Astrocyte of the spinal cord (primary cell): ENCODE data around the gene MRPL55.

Experiments
- DNase-seq: peaks from one replicate; pipeline ENCODE4 v3.0.0; 2011; ENCODE audit warnings: low read depth, low spot score
- H3K4me3 ChIP-seq: 2 replicates; pipeline ENCODE4 v1.5.1; 2011; ENCODE audit warnings: low read depth, mild to moderate bottlenecking, low read length, moderate library complexity
- CTCF ChIP-seq: IDR thresholded peaks from 2 replicates; pipeline ENCODE4 v1.5.1; 2012; ENCODE audit warnings: low read depth, mild to moderate bottlenecking, low read length, inconsistent platforms
- in situ Hi-C: cut with HindIII; loops from 2 replicates; pipeline ENCODE4 v1.10.0; 2017; ENCODE audit warnings: low sequenced_read_pairs

The MRPL55 gene

GRCh38 chr1:228155596-228156514 lies 46.8 kb upstream of the MRPL55 start:
- TF ChIP-seq CTCF = no peak
- H3K4me3 ChIP-seq = no peak overlapping the region
- DNase-seq = no peak
- in situ Hi-C loops = no loop called here

GRCh38 chr1:228154670-228155571 lies 45.8 kb upstream of the MRPL55 start:
- no peak for TF ChIP-seq CTCF
- no peak overlapping the region for H3K4me3 ChIP-seq
- in situ Hi-C loops = no loop called here
- no peak for DNase-seq

- no peak overlapping the region for H3K4me3 ChIP-seq
- no peak for DNase-seq
- TF ChIP-seq CTCF = no peak
- in situ Hi-C loops = no loop called here
Observed at GRCh38 chr1:228154021-228154669, 45.0 kb upstream of the MRPL55 start.

GRCh38 chr1:228152918-228153258 lies 43.8 kb upstream of the MRPL55 start:
- no peak for DNase-seq
- no peak for TF ChIP-seq CTCF
- in situ Hi-C loops = no loop called here
- H3K4me3 ChIP-seq = no peak overlapping the region

- H3K4me3 ChIP-seq = no peak overlapping the region
- TF ChIP-seq CTCF = no peak
- in situ Hi-C loops = no loop called here
Observed at GRCh38 chr1:228152097-228152917, 43.2 kb upstream of the MRPL55 start.

More at GRCh38 chr1:228152097-228152917, 43.2 kb upstream of the MRPL55 start:
- no peak for DNase-seq
